Measurements from ENCODE around the gene PLCB2.

Gene PLCB2

GRCh38 chr15:40307421-40308211, at the start of gene PLCB2:
PLCB2 (minus strand) TSS chr15:40307935; CDS start chr15:40307672, 263 bp downstream.
- DNase-seq (ENCODE audit: low read depth, low spot score) = no peak

- DNase-seq (ENCODE audit: low read depth, low spot score) = no peak
Observed at GRCh38 chr15:40357246-40357645, 49.5 kb upstream of the PLCB2 start.

GRCh38 chr15:40355976-40356585, 48.3 kb upstream of the PLCB2 start:
- DNase-seq (ENCODE audit: low read depth, low spot score) = no peak

GRCh38 chr15:40354408-40355171, 46.9 kb upstream of the PLCB2 start:
- DNase-seq (ENCODE audit: low read depth, low spot score) = peak; percentile 72

- no peak for DNase-seq (ENCODE audit: low read depth, low spot score)
Observed at GRCh38 chr15:40353697-40354096, 46.0 kb upstream of the PLCB2 start.

- no peak for DNase-seq (ENCODE audit: low read depth, low spot score)
Observed at GRCh38 chr15:40352281-40352901, 44.7 kb upstream of the PLCB2 start.

GRCh38 chr15:40349163-40349562, 41.4 kb upstream of the PLCB2 start:
- DNase-seq (ENCODE audit: low read depth, low spot score) = no peak

- no peak for DNase-seq (ENCODE audit: low read depth, low spot score)
Observed at GRCh38 chr15:40348474-40348870, 40.7 kb upstream of the PLCB2 start.

GRCh38 chr15:40347559-40348473, 40.1 kb upstream of the PLCB2 start:
- DNase-seq (ENCODE audit: low read depth, low spot score) = no peak

- DNase-seq (ENCODE audit: low read depth, low spot score) = no peak
Observed at GRCh38 chr15:40346579-40347558, 39.1 kb upstream of the PLCB2 start.

DNA sequence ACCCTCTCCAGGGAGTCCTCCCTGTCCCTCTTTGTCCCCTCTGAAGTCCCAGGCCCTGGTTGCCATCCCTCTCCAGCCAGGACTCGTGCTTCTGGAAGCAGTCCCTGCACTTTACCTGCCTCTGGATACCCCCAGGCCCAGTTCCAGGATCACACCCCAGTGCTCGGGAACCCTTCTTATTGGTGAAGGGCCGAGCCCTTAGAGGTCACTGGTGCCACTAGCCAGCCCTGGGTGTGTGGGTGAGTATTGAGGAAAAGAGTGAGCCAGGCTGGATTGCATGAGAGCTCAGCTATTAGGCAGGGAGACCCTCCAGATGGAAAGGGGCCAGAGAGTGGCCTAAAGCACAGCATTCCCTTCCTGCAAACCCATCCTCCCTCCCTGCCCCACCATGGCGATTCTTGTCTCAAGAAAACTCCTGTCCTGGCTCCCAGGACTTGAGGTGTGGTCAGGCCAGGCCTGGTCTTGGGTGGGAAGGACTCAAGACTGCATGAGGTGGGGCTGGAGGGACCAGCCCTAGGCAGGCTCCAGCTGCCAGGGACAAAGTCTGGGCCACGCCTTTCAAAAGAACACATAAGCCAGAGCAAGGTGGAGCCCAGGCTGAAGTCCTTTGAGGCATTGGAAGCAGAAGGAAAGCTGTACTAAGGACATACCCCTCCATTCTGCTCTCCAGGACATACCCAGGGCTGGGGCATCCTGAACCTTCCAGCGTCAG, 38.3 kb upstream of the PLCB2 start:
- DNase-seq (ENCODE audit: low read depth, low spot score) = no peak

GRCh38 chr15:40345225-40345866, 37.6 kb upstream of the PLCB2 start:
- DNase-seq (ENCODE audit: low read depth, low spot score) = no peak

- peak; percentile 69 for DNase-seq (ENCODE audit: low read depth, low spot score)
Observed at GRCh38 chr15:40344631-40345120, 36.9 kb upstream of the PLCB2 start.

GRCh38 chr15:40344217-40344616, 36.5 kb upstream of the PLCB2 start:
- DNase-seq (ENCODE audit: low read depth, low spot score) = peak; percentile 49

- peak; percentile 91 for DNase-seq (ENCODE audit: low read depth, low spot score)
Observed at GRCh38 chr15:40343512-40343911, 35.8 kb upstream of the PLCB2 start.

GRCh38 chr15:40342416-40343320, 34.9 kb upstream of the PLCB2 start:
- DNase-seq (ENCODE audit: low read depth, low spot score) = no peak

GRCh38 chr15:40340740-40341400, 33.1 kb upstream of the PLCB2 start, which contains the start of gene CCDC9B:
CCDC9B (minus strand) TSS chr15:40340939; CDS start chr15:40340819, 120 bp downstream.
- DNase-seq (ENCODE audit: low read depth, low spot score) = peak; percentile 95
